ENCODE results near the gene THAP3.

DNA sequence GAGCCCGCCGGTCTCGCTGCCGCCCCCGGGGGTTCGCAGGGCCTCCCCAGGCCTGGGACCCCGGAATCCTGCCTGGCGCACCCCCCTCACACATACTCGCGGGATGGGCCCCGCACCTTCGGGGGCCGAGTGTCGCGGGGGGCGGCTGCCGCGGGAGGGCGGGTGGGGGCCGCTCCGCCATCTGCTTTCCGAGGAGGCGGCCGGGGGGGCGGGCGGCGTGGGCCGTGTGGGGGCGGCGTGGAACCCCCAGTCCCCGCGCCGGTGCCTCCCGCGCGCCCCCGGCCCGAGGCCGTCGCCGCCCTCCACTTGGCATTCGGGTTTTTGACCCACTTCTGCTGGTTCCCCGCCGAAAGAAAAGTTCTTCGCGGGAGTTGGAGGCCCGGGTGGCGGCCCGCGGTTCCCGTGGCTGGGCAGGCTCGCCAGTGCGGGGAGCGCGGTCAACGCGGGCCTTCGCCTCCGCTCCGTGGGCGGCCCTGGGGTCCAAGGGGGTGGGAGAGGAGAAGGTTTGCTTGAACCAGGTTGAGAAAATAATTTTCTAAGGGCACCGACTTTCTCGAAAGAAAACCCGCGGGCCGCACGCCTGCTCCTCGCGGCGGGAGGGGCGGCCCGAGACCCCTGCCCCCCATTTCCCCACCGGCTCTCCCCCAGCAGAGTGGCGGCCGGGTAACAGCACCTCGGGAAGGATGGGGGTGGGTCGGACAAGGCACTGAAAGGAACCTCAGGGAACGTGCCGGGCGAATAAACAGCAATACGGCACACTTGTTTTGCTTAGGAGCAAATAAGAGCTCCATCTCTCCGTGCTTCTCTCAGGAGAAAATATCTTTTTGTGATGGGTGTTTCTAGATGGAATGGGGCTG, 9.5 kb upstream of the THAP3 start:
- no peak for TF ChIP-seq TAF1 (IDR thresholded peaks at IDR 0.05; ENCODE audit: low read depth)
- no peak for TF ChIP-seq RAD21 (conservative IDR thresholded peaks at IDR 0.05)
- TF ChIP-seq, protein P1, sequence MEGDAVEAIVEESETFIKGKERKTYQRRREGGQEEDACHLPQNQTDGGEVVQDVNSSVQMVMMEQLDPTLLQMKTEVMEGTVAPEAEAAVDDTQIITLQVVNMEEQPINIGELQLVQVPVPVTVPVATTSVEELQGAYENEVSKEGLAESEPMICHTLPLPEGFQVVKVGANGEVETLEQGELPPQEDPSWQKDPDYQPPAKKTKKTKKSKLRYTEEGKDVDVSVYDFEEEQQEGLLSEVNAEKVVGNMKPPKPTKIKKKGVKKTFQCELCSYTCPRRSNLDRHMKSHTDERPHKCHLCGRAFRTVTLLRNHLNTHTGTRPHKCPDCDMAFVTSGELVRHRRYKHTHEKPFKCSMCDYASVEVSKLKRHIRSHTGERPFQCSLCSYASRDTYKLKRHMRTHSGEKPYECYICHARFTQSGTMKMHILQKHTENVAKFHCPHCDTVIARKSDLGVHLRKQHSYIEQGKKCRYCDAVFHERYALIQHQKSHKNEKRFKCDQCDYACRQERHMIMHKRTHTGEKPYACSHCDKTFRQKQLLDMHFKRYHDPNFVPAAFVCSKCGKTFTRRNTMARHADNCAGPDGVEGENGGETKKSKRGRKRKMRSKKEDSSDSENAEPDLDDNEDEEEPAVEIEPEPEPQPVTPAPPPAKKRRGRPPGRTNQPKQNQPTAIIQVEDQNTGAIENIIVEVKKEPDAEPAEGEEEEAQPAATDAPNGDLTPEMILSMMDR (IDR thresholded peaks at IDR 0.05; ENCODE audit: poor library complexity, severe bottlenecking), result no peak
- no peak for TF ChIP-seq SMC3 (conservative IDR thresholded peaks at IDR 0.05; ENCODE audit: poor library complexity)
